GM19397 (cell line): ENCODE measurements around the gene NRROS.
"Not testable (repeated sequence)": the region's sequence is repeated elsewhere in the genome, so short reads cannot be mapped to it uniquely, and the experiment has no call there.

ENCODE experiments used
- ATAC-seq: cut with Tn5 transposase; IDR thresholded peaks from one replicate; pipeline ENCODE4 v1.9.1; 2021; ENCODE audit warnings: mild to moderate bottlenecking, moderate library complexity; ENCODE audit not compliant: unreplicated experiment

Gene NRROS

DNA sequence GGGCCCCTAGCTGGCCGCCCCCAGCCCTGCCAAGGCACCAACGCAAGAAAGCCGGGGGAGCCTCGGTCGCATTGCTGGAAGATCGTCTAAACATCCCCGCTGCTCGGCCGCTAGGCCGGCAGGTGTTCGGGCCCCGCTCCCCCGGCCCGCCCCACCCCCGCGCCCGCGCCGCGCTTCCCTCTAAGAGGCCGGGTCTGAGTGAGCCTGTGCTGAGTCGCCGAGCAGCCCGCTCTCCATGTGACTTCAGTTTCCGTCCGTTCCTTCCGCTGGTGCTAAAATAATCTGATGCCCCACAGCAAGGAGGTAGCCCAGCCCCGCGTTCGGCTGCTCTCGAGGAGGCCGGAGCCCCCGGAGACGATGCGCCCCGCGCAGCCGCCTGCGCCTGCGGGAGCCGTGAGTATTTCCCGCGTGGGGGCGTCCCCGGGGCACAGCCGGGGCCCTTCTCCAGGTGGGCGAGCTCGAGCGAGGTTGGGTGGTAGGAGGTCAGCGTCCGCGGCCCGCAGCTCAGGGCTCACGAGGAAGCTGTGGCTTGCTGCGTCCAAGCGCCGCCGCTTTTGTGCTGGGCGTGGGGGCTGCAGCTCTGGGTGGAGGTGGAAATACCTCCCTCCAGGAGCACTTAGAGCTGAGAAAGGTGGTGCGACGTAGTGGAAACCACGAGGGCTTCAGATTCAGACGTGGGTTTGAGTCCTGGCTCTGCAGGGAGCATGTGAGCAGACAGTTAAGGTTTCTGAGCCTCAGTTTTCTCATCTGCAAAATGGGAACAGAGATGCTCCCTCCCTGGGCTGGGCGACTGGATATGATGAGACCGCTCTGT lies at the start of gene NRROS:
Gene NRROS (plus strand): TSS at position 212 of the 814 bp plus-strand sequence. CDS start 14,846 bp downstream, outside the sequence.
- ATAC-seq: peak; percentile 40

DNA sequence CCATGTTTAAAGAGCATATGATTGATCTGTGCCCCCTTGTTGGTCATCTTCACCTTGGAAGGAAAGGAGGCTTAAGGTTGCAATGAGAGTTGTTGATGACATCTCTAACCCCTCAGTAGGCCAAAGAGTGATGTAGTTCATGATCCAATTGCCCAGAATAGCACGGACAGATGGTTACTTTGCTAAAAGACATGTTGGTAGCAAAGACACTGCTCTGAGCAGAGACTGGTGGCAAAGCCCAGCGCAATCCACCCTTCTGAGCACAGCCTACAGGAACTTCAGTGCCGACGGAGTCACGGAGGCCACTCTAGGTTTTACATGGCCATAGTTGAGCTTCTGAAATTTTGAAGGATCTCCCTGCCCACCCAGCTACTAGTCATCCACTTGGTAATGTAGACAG lies 49.2 kb upstream of the NRROS start:
- no peak for ATAC-seq

DNA sequence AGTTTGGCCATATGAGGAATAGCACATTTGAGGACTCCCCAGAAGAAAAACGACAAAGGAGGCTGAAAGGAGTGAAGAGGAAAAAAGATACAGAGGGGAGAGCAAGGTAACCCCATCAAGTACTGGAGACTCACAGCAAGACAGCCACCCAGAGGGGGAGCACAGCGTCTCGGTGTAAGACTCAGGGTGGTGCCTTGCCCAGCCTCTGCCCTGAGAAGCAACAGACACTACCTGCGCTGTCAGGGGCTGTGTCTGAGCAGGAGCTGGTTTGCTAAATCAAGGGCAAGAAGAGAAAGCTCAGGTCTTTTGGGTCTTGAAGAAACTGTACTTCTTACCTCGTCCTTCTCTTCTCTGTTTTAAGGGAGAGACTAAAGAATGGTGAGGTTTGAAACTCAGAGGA lies 43.1 kb upstream of the NRROS start:
- no peak for ATAC-seq

DNA sequence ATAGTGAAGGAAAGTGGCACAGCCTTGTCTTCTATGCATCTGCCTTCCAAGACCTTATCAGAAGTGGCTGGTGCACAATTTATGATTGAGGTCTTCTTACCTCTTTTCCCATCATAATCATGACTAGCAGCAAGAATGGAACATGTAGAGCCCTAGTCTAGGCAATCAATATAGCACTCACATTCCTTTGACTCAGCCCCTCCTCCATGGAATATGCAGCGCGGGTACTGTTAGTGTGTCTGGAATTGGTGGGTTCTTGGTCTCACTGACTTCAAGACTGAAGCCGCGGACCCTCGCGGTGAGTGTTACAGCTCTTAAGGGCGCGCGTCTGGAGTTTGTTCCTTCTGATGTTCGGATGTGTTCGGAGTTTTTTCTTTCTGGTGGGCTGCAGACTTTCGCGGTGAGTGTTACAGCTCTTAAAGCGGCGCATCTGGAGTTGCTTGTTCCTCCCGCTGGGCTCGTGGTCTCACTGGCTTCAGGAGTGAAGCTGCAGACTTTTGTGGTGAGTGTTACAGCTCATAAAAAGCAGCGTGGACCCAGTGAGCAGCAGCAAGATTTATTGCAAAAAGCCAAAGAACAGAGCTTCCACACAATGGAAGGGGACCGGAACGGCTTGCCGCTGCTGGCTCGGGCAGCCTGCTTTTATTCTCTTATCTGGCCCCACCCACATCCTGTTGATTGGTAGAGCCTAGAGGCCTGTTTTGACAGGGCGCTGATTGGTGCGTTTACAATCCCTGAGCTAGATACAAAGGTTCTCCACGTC lies 41.3 kb upstream of the NRROS start:
- ATAC-seq: not testable (repeated sequence)

DNA sequence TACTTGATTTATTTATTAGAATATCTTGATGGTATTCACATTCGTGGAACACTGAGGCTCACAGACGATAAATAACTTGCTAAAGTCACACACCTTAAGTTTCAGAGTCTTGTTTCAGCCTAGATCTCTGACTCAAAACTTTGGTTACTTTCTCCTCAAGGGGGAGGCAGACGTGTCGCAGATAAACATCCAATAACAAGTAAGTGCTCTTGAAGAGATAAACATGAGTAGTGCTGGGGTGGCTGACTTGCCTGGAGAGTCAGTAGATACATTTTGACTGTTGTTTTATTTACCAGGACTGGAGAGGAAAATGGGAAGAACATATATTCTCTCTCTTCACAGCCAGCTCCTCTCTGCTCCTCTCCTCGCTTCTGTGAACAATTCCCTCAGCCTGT lies 39.8 kb upstream of the NRROS start:
- no peak for ATAC-seq

DNA sequence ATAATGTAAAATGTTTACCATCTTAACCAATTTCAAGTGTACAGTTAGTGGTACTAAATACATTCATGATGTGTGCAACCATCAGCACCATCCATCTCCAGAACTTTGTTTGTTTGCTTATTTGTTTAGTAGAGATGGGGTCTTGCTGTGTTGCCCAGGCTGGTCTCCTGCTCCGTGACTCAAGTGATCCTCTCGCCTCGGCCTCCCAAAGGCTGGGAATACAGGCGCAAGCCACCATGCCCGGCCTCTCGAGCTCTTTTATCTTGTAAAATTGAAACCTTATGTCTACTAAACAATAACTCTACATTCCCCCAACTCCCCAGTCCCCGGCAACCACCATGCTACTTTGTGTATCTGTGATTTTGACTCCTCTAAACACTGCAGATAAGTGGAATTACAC lies 39.1 kb upstream of the NRROS start:
- no peak for ATAC-seq

DNA sequence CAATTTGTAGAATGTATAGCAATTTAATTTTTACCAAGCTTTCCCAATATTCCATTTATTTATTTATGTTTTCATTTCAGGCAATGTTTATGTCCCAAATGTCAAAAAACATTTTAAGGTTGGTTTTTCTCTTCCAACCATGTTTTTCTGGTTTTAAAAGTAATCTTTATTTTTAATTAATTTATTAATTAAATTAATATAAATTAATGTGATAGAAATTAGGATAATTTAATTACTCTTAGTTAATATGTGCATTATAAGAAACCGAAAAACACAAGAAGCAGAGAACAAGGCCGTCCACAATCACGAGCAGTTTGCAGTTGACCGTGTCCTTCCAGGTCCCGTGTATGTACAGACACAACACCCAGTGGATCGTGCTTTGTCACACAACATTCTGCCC lies 36.8 kb upstream of the NRROS start:
- ATAC-seq: no peak

DNA sequence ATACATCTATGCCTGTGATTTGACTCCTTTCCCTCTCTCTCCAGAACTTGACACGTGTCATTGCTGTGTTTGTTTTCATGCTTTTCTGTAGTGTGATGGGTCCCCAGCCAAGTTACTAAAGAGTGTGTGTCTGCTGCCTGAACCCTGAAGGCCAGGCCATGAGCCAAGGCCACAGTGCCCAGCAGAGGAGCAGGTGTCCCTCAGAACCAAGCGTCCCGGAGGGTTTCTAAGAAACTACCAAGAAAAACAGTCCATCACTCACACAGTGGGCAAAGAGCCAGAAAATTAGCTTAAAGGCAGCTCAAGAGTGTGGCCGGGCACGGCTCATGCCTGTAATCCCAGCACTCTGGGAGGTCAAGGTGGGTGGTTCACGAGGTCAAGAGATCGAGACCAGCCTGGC lies 35.8 kb upstream of the NRROS start:
- no peak for ATAC-seq

DNA sequence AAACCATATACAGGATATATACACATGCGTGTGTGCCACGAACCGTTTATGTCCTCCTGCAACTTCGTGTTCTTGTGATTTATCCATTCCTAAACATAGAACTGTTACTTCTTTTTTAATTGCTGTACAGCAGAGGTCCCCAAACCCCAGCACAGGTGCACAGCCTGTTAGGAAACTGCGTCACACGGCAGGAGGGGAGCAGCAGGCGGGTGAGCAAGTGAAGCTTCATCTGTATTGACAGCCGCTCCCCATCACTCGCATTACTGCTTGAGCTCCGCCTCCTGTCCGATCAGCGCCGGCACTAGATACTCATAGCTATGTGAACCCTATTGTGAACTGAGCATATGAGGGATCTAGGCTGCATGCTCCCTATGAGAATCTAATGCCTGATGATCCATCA lies 34.9 kb upstream of the NRROS start:
- ATAC-seq: no peak

DNA sequence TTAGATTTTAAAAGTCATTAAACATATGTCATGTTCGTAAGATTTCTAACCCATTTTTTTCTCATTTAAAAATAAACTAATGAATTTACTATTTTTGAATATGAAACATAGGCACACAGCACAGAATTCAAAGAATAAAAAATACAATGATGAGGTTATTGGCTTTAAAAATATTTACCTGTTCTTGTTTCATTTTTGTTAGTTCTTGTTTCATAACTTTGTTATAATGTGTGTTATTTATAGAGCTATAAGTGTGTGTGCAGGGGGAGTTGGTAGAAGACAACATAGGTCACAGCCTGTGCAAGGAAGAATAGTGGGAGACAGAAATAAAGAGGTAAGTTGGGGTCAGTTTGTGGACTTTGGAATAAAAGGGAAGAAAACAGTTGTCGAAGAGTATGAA lies 30.8 kb upstream of the NRROS start:
- no peak for ATAC-seq

DNA sequence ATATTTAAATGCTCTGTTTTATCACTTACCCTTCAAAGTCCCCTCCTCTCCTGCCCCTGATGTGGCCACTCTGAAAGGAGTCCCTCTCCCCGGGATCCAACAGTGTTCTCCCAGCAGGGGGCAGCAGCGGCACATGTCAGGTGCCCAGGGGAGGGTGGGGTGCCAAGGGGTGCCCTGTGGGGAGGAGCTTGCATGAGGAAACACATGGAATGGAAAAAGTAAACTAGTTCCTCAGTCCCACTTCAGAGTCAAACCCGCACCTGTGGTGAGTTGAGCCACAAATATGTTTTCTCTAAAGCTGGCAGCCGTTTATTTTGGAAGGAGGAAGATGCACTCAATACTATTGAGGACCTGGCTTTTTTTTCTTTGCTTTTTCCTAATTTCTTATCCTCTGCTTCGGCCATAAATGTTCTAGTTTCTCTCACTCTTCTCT lies 30.1 kb upstream of the NRROS start:
- peak; percentile 65 for ATAC-seq

DNA sequence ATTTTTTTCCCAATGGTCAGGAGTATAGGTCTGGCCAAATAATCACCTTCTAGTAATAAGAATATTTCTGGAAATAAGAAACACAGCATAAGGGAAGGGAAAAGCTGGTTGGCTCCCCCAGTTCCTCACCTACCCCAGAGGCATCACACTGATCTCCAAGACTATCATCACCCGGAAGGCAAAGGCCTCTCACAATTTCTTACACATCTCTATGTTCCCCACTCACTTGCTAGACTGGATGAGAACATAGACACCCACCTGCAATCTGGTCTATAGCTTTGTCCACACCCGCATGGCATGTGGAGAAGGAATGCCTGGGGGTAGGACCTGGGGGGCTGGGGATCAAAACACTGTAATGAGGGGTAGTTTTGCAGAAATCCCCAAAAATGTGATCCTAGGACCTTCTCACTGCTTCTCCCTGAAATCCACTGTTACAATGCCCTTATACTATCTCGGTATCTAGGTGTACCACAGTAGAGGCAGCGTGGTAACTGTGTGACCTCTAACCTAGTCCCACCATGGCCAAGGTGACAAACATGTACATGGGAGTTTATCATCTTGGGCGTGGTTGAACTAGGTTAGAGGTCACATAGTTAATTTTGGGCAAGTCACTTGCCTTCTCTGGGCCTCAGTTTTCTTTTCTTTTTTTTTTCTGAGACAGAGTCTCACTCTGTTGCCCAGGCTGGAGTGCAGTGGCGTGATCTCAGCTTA lies 29.5 kb upstream of the NRROS start:
- no peak for ATAC-seq

DNA sequence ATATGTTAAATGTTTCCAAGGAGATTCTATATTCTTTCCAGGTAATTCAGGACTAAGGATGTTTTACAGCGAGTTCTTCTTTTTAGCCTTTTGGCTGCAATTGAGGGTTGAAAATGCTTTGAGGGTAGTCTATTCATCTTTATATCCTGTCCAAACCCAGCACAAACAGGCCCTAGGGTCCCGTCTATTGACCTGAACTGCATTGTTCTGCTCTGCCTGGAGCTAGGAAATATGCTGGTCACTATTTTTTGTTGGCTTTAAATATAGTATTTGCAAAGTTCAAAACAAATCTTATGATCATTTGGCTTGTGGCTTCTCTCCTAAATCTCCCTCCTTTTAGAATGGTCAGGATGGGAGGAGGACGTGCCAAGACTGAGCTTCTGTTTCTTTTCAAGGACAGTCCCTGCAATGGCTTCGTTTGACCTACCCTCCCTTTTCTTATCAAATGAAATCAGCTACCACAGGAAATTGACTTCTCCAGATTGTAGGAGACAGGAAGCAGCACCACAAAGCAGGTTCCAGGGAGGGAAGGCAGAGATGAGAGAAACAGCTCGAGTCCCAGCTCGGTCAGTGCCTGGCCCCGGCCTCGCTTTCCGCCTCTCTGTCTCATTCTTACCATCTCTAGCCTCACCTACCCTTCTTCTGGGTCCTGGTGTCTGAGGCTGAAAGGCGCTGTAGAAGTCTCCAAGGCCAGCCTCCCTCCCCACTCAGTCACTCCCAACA lies 27.6 kb upstream of the NRROS start:
- ATAC-seq: no peak

DNA sequence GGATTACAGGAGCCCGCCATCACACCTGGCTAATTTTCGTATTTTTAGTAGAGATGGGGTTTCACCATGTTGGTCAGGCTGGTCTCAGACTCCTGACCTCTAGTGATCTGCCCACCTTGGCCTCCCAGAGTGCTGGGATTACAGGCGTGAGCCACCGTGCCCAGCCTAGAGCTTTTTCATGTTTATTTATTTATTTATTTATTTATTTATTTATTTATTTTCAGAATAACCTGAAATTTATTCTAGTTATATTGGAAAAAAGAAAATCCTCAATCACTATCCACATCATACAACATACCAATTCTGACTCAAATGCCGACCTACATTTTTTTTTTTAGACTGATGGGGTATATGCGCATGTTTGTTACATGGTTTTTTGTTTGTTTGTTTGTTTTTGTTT lies 24.3 kb upstream of the NRROS start:
- not testable (repeated sequence) for ATAC-seq

DNA sequence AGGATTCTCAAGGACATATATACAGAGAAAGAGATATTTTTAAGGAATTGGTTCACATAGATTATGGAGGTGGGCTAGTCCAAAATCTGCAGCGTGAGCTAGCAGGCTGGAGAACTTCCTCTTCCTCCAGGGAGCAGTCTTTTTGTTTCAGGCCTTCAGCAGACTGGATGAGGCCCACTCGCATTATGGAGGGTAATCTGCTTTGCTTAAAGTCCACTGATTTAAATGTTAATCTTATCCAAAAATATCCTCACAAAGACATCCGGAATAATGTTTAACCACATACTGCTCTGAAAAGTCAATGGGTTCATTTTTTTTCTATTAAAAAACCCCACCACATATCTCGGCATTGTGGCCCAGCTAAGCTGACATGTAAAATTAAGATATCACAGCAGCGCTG lies 22.2 kb upstream of the NRROS start:
- no peak for ATAC-seq

DNA sequence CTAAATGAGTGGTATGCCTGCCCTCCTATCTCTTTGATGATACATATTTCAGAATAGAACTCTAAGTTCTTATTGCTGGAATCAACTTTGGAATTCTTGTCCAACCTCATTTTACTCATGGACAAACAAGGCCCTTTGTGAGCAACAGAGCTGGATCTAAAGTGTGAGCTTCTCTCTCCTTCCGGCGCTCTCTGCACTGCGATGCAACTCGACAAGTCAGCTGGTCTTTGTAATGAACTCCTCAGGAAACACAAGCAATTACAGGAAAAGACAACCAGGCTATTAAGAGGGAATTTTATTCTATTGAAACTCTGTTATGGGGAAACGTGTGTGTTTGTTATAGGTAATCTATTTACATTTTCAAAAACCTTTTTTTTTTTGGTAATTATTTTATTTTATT lies 20.3 kb upstream of the NRROS start:
- ATAC-seq: no peak

DNA sequence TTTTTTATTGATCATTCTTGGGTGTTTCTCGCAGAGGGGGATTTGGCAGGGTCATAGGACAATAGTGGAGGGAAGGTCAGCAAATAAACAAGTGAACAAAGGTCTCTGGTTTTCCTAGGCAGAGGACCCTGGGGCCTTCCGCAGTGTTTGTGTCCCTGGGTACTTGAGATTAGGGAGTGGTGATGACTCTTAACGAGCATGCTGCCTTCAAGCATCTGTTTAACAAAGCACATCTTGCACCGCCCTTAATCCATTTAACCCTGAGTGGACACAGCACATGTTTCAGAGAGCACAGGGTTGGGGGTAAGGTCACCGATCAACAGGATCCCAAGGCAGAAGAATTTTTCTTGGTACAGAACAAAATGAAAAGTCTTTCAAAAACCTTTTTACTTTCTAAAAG lies 19.9 kb upstream of the NRROS start:
- ATAC-seq: not testable (repeated sequence)

DNA sequence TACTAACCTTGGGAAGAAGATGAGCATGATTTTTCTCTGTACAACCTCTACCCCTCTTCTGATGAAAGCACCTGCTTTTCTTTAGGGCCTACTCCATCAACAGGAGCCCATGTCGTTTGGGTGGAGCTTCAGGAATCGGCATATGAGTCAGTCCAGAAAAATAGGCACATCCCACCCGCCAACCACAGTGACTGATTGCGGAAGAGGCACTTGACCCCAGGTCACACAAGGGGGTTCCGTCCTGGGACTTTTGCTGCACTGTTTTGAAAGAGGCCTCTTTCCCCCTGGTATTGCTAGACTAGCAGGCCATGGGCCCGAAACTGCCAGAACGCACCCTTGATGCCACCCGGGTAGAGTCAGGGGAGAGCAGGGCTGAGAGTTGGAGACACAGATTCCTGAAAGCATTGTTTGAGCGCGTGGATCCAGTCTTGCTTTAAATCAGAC lies 19.3 kb upstream of the NRROS start:
- no peak for ATAC-seq

DNA sequence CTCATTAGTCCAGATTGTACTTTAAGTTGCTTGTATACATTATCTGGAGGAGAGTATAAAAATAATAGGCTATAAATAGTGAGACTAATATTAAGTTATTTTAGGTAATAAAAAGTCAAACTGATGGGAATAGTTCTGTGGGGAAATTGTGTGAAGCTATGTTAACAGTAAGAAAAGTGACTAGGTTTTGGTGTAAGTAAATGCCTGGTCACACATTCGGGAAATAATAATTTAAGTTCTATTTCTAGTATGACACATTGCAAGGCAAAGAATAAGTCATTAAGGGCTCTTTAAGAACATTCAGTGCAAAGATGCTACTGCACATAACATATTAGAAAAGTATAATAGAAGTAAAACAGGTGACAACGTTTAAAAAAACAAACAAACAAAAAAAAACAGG lies 18.8 kb upstream of the NRROS start:
- no peak for ATAC-seq

DNA sequence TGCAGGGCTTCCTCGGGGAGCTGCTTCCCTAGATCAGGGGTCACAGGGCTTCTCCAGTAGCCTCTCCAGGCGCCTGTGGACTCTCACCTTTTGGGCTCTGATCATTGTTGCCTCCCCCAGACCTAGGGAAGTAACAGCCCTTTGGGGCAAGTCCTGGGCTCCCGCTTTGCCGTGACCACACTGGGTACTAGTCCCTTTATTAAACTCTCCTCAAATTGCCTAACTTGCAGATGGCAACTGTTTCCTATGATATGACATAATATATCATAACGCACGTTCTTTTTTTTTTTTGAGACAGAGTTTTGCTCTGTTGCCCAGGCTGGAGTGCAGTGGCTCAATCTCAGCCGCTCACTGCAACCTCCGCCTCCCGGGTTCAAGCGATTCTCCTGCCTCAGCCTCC lies 17.9 kb upstream of the NRROS start:
- ATAC-seq: no peak
